HG03575 (cell line): ENCODE results near the gene KIF19.
"Not testable (repeated sequence)": the region's sequence is repeated elsewhere in the genome, so short reads cannot be mapped to it uniquely, and the experiment has no call there.

ENCODE experiments used
- ATAC-seq: cut with Tn5 transposase; IDR thresholded peaks from one replicate; pipeline ENCODE4 v1.9.1; 2021; ENCODE audit not compliant: unreplicated experiment, insufficient number of reproducible peaks, low FRiP score; ENCODE audit errors: extremely low read depth

Gene KIF19

DNA sequence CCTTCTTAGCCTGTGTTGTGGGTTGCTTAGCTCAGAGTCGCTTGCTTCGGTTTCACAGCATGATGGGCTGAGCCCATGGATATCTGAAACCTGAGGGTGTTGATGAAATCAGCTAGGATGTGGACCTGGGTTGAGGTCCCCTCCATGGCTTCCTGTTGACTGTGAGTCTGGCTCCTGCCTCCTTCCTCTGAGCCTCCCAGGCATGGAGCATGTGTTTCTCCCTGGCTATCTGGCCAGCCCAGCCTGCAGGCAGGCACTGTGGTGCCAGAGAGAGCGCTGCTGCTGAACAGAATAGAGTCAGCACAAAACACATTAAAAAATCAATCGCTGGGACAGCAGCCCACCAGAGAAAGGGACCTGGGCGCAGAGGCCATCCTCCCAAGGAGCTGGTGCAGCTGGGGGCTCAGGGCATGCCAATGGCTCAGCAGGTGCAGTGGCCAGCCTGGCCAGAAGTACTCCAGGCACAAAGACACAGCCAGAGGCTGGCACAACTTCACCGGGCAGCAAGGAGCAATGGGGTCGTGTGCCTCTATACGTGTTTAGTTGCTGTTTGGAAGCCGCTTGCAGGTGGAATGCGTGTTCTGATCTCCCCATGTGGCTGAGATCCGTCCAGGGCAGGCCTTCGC lies 77.6 kb downstream of the KIF19 start:
- ATAC-seq: no peak

DNA sequence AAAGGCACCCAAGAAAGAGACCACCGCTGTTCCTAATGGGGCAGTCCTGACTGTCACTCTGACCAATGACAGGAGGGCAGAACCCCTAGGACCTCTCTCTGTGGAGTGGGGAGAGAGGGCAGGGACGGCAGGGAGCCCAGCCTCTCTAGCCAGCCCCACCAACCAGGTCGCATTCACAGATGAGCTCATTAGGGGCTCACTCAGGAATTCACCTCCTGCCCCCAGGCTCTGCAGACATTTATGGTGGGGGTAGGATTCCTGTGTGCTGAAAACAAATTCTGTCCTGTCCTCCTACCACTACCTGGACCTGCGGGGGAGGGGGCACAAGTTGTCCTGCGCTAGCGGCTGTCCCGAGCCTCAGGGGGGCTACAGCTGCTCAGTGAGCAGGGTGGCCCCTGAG lies 78.2 kb downstream of the KIF19 start:
- ATAC-seq: no peak

DNA sequence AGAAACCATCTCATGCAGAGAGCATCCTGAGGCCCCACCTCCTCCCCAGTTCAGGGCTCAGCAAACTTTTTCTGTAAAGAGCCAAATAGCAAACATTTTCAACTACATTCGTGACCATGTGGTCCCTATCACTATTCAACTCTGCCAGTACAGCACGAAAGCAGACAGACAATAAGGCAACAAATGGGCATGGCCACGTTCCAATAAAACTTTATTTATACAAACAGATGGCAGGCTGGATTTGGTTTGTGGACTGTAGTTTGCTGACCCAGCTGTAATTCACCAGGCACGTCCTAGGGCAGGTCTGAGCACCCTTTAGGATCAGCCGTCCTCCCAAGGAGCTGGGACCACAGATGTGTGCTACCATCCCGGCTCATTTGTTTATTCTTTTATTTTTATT lies 78.8 kb downstream of the KIF19 start:
- ATAC-seq: no peak

DNA sequence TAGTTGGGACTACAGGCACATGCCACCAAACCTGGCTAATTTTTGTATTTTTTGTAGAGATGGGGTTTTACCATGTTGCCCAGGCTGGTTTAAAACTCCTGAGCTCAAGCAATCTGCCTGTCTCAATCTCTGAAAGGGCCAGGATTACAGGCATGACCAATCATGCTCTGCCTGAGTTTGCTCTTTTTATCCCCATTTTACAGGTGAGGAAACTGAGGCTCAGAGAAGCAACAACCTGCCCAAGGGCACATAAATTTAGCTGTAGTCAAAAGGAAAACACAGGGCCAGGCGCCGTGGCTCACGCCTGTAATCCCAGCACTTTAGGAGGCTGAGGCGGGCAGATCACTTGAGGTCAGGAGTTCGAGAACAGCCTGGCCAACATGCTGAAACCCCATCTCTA lies 79.3 kb downstream of the KIF19 start:
- not testable (repeated sequence) for ATAC-seq
